GM10248 (cell line): Measurements from ENCODE around the gene SPTBN1.

ENCODE experiments used
- CTCF ChIA-PET: fragments of 300-600 bp; sonication (Branson Sonifier 250); formaldehyde crosslinking; extraction: SDS; loops from one replicate; lab custom pipeline; 2021; ENCODE audit warnings: antibody characterized with exemption; lab: Yijun Ruan, JAX
- POLR2A ChIA-PET: fragments of 350-650 bp; sonication (Branson Sonifier 250); formaldehyde crosslinking; extraction: SDS; loops from one replicate; lab custom pipeline; 2020; ENCODE audit warnings: antibody characterized with exemption; lab: Yijun Ruan, JAX
- DNase-seq: peaks from one replicate; pipeline ENCODE4 v3.0.0; 2012; ENCODE audit errors: extremely low spot score
- CTCF ChIP-seq: IDR thresholded peaks from 2 replicates; pipeline ENCODE4 v1.5.1; 2012; ENCODE audit warnings: mild to moderate bottlenecking, low read depth; ENCODE audit errors: extremely low read depth, missing control alignments, control extremely low read depth

The SPTBN1 gene

GRCh38 chr2:54603796-54604195 is 147.7 kb downstream of the SPTBN1 start:
- ChIA-PET POLR2A (no interaction called here), CTCF (interaction anchor here (0.6 to 6.5 kb wide), 9 partner anchors 11 to 101 kb away, joined by 3 to 58 read pairs (median 5); no protein-coding TSS in a partner anchor)
- DNase-seq = no peak
- TF ChIP-seq CTCF = no peak

GRCh38 chr2:54604871-54605270 is 148.7 kb downstream of the SPTBN1 start:
- TF ChIP-seq CTCF = no peak
- ChIA-PET CTCF (interaction anchor here (0.8 to 6.5 kb wide), 9 partner anchors 9 to 82 kb away, joined by 3 to 58 read pairs (median 6); no protein-coding TSS in a partner anchor), POLR2A (interaction anchor here (0.5 to 0.9 kb wide), 2 partner anchors 24 to 31 kb away, joined by 3 to 6 read pairs; no protein-coding TSS in a partner anchor)
- no peak for DNase-seq

GRCh38 chr2:54605836-54606235 is 149.7 kb downstream of the SPTBN1 start:
- CTCF ChIA-PET = interaction anchor here (0.8 to 6.5 kb wide), 10 partner anchors 9 to 83 kb away, joined by 3 to 58 read pairs (median 4); no protein-coding TSS in a partner anchor
- TF ChIP-seq CTCF = no peak
- POLR2A ChIA-PET = interaction anchor here (0.9 kb wide), 1 partner anchor 31 kb away, joined by 3 read pairs; no protein-coding TSS in a partner anchor
- no peak for DNase-seq

- TF ChIP-seq CTCF = no peak
- no peak for DNase-seq
- ChIA-PET POLR2A (no interaction called here), CTCF (interaction anchor here (0.8 to 6.5 kb wide), 10 partner anchors 8 to 98 kb away, joined by 3 to 58 read pairs (median 4); no protein-coding TSS in a partner anchor)
Measured at GRCh38 chr2:54606393-54606958, 150.3 kb downstream of the SPTBN1 start.

GRCh38 chr2:54608224-54608623 is 152.1 kb downstream of the SPTBN1 start:
- ChIA-PET POLR2A (interaction anchor here (1.0 kb wide), 1 partner anchor 26 kb away, joined by 3 read pairs; no protein-coding TSS in a partner anchor), CTCF (interaction anchor here (0.8 to 1.4 kb wide), 3 partner anchors 13 to 71 kb away, joined by 3 read pairs; no protein-coding TSS in a partner anchor)

GRCh38 chr2:54609241-54609640 is 153.1 kb downstream of the SPTBN1 start:
- DNase-seq = no peak
- CTCF ChIA-PET = interaction anchor here (1.1 to 1.9 kb wide), 4 partner anchors 10 to 56 kb away, joined by 3 to 5 read pairs (median 3); no protein-coding TSS in a partner anchor
- TF ChIP-seq CTCF = no peak
- POLR2A ChIA-PET = no interaction called here

More at GRCh38 chr2:54608224-54608623, 152.1 kb downstream of the SPTBN1 start:
- no peak for DNase-seq
- no peak for TF ChIP-seq CTCF
